H1 (cell line): Measurements from ENCODE around the gene GKN2. TPM values are rescaled to one million over a fixed set of nuclear protein-coding genes. Genes with fewer than 3 reads are reported as not detected.

Experiments used
- CTCF ChIA-PET: fragments of 300-600 bp; sonication (Branson Sonifier 250); formaldehyde crosslinking; loops from one replicate; lab custom pipeline; 2021; ENCODE audit not compliant: partially characterized antibody; lab: Charles Lee
- POLR2A ChIA-PET: fragments of 300-600 bp; sonication (Branson Sonifier 250); formaldehyde crosslinking; loops from one replicate; lab custom pipeline; 2021; ENCODE audit warnings: inconsistent platforms; ENCODE audit not compliant: partially characterized antibody; lab: Charles Lee
- DNase-seq, 2 experiments: peaks; one replicate each; pipeline versions ENCODE4 v3.0.0 to v3.0.0-alpha.2; 2010 to 2022; ENCODE audit warnings: low spot score in 2 of 2, low read depth in 1 of 2, mixed read lengths in 1 of 2
- FAIRE-seq: peaks from 2 replicates; lab custom pipeline; 2011; peaks lifted over from hg19 to GRCh38; lab: Jason Lieb, UNC
- H2AFZ ChIP-seq: 2 replicates; pipeline ENCODE4 v1.8.1; 2012; ENCODE audit warnings: low read length, inconsistent platforms
- H2AK5ac ChIP-seq: 2 replicates; pipeline ENCODE4 v1.6.1; 2013; ENCODE audit warnings: low read depth, low read length
- H2BK120ac ChIP-seq: replicated peaks from 2 replicates; pipeline ENCODE3; 2013; ENCODE audit warnings: low read depth, low read length, inconsistent platforms
- H2BK12ac ChIP-seq: 2 replicates; pipeline ENCODE4 v1.6.1; 2013; ENCODE audit warnings: low read depth, low read length
- H2BK15ac ChIP-seq: 2 replicates; pipeline ENCODE4 v1.6.1; 2013; ENCODE audit warnings: low read length
- H2BK20ac ChIP-seq: 2 replicates; pipeline ENCODE4 v1.6.1; 2013; ENCODE audit warnings: low read length
- H2BK5ac ChIP-seq: 2 replicates; pipeline ENCODE4 v1.6.1; 2013; ENCODE audit warnings: low read depth, low read length
- H3K14ac ChIP-seq: 2 replicates; pipeline ENCODE4 v1.6.1; 2013; ENCODE audit warnings: inconsistent platforms; ENCODE audit not compliant: insufficient read length
- H3K18ac ChIP-seq: 2 replicates; pipeline ENCODE4 v1.6.1; 2013; ENCODE audit warnings: low read length; ENCODE audit errors: extremely low read depth
- H3K23ac ChIP-seq: 2 replicates; pipeline ENCODE4 v1.6.1; 2013; ENCODE audit warnings: inconsistent platforms; ENCODE audit not compliant: insufficient read length
- H3K23me2 ChIP-seq: 2 replicates; pipeline ENCODE4 v1.6.1; 2013; ENCODE audit warnings: low read depth, low read length
- H3K27ac ChIP-seq: 2 replicates; pipeline ENCODE4 v1.6.1; 2011; ENCODE audit warnings: low read depth, low read length, inconsistent platforms
- H3K27me3 ChIP-seq, 4 experiments: replicated peaks in 1 of 4; 1 replicate in 1 of 4; 2 replicates in 3 of 4; pipeline versions ENCODE4 v1.6.1 to v1.8.1; 2011 to 2013; ENCODE audit warnings: low read length in 3 of 4, mild to moderate bottlenecking in 3 of 4, inconsistent platforms in 2 of 4, mixed read lengths in 2 of 4, moderate library complexity in 1 of 4; ENCODE audit not compliant: control insufficient read depth in 3 of 4, insufficient read depth in 3 of 4; ENCODE audit errors: extremely low read depth in 1 of 4
- H3K36me3 ChIP-seq, 4 experiments: 2 replicates each; pipeline versions ENCODE4 v1.6.1 to v1.8.1; 2011 to 2013; ENCODE audit warnings: mild to moderate bottlenecking in 4 of 4, low read length in 3 of 4, moderate library complexity in 2 of 4, control low read depth in 1 of 4, inconsistent platforms in 1 of 4; ENCODE audit not compliant: insufficient read depth in 4 of 4, control insufficient read depth in 2 of 4
- H3K4ac ChIP-seq: replicated peaks from 2 replicates; pipeline ENCODE3; 2013; ENCODE audit warnings: low read length, low read depth, mixed read lengths, inconsistent platforms; ENCODE audit not compliant: insufficient read length
- H3K4me1 ChIP-seq, 4 experiments: replicated peaks in 1 of 4; 1 replicate in 1 of 4; 2 replicates in 3 of 4; pipeline versions ENCODE4 v1.6.1 to v1.8.1; 2011 to 2013; ENCODE audit warnings: low read length in 3 of 4, inconsistent platforms in 2 of 4, mixed read lengths in 1 of 4; ENCODE audit not compliant: insufficient read depth in 4 of 4, control insufficient read depth in 3 of 4
- H3K4me2 ChIP-seq, 2 experiments: 2 replicates each; pipeline versions ENCODE4 v1.6.1 to v1.8.1; 2011 to 2013; ENCODE audit warnings: low read depth in 2 of 2, low read length in 2 of 2, control low read depth in 1 of 2, inconsistent platforms in 1 of 2, mild to moderate bottlenecking in 1 of 2; ENCODE audit not compliant: insufficient read depth in 1 of 2
- H3K4me3 ChIP-seq, 4 experiments: fragments of 200-600, 300-600 bp in 1 of 4; sonication (generic), shearing (Covaris generic), sonication (Bioruptor Twin) in 1 of 4; 2 replicates each; pipeline versions ENCODE4 v1.5.1 to v1.8.1; 2011 to 2016; ENCODE audit warnings: low read length in 4 of 4, low read depth in 3 of 4, control low read depth in 2 of 4, inconsistent platforms in 2 of 4, mild to moderate bottlenecking in 2 of 4, mixed read lengths in 1 of 4, moderate library complexity in 1 of 4; ENCODE audit not compliant: insufficient read depth in 2 of 4; ENCODE audit errors: extremely low read depth in 1 of 4
- H3K56ac ChIP-seq: replicated peaks from 2 replicates; pipeline ENCODE3; 2013; ENCODE audit warnings: low read depth, mild to moderate bottlenecking, mixed read lengths, low read length, inconsistent platforms; ENCODE audit not compliant: insufficient read length
- H3K79me1 ChIP-seq: 2 replicates; pipeline ENCODE4 v1.6.1; 2013; ENCODE audit warnings: low read depth, low read length, control low read depth
- H3K79me2 ChIP-seq, 2 experiments: 2 replicates each; pipeline versions ENCODE4 v1.6.1 to v1.8.1; 2012 to 2013; ENCODE audit warnings: low read length in 2 of 2, mild to moderate bottlenecking in 2 of 2, inconsistent platforms in 1 of 2; ENCODE audit not compliant: insufficient read depth in 2 of 2, control insufficient read depth in 1 of 2
- H3K9ac ChIP-seq, 4 experiments: replicated peaks in 1 of 4; 1 replicate in 1 of 4; 2 replicates in 3 of 4; pipeline versions ENCODE4 v1.6.1 to v1.8.1; 2011 to 2013; ENCODE audit warnings: low read depth in 3 of 4, low read length in 3 of 4, control low read depth in 2 of 4, mild to moderate bottlenecking in 2 of 4, moderate library complexity in 2 of 4, inconsistent platforms in 1 of 4; ENCODE audit errors: extremely low read depth in 1 of 4
- H3K9me3 ChIP-seq, 2 experiments: 2 replicates each; pipeline versions ENCODE4 v1.6.1 to v1.8.1; 2012 to 2013; ENCODE audit warnings: mild to moderate bottlenecking in 2 of 2, moderate library complexity in 2 of 2, control low read depth in 1 of 2, inconsistent platforms in 1 of 2, low read depth in 1 of 2, low read length in 1 of 2, mixed read lengths in 1 of 2; ENCODE audit not compliant: insufficient read depth in 2 of 2
- H4K20me1 ChIP-seq, 2 experiments: replicated peaks in 1 of 2; 2 replicates each; pipeline versions ENCODE3 to v1.8.1; 2011 to 2013; ENCODE audit warnings: inconsistent platforms in 2 of 2, low read length in 2 of 2, mild to moderate bottlenecking in 1 of 2; ENCODE audit not compliant: insufficient read depth in 2 of 2, control insufficient read depth in 1 of 2
- H4K5ac ChIP-seq: 2 replicates; pipeline ENCODE4 v1.6.1; 2013; ENCODE audit warnings: low read length, low read depth, mixed read lengths, inconsistent platforms; ENCODE audit not compliant: insufficient read length
- H4K8ac ChIP-seq: 2 replicates; pipeline ENCODE4 v1.8.0; 2013; ENCODE audit warnings: mild to moderate bottlenecking, moderate library complexity, low read length, inconsistent platforms; ENCODE audit not compliant: insufficient read depth; ENCODE audit errors: extremely low read depth
- H4K91ac ChIP-seq: replicated peaks from 2 replicates; pipeline ENCODE3; 2013; ENCODE audit warnings: low read length, mixed read lengths, inconsistent platforms; ENCODE audit not compliant: insufficient read length
- KDM1A ChIP-seq: fragments of 200-600, 300-600 bp; sonication (generic); IDR thresholded peaks from 2 replicates; pipeline ENCODE4 v1.7.1; 2016; ENCODE audit warnings: mild to moderate bottlenecking, low read length, borderline replicate concordance
- PHF8 ChIP-seq: fragments of 200-600 bp; sonication (generic); conservative IDR thresholded peaks from 2 replicates; pipeline ENCODE4 v1.7.1; 2012; ENCODE audit warnings: low read depth, mild to moderate bottlenecking, inconsistent platforms, low read length, moderate library complexity
- RAD21 ChIP-seq, 2 experiments: IDR thresholded peaks in 1 of 2; conservative IDR thresholded peaks in 1 of 2; 2 replicates each; pipeline ENCODE4 v1.6.1; 2011; ENCODE audit warnings: low read depth in 2 of 2, low read length in 2 of 2, improper control_type of control experiment in 1 of 2, inconsistent platforms in 1 of 2, mild to moderate bottlenecking in 1 of 2, moderate library complexity in 1 of 2
- WGBS, 2 experiments: shearing (Covaris generic) in 1 of 2; methylation state at CpG; one replicate each; pipeline versions ENCODE4 v1.1.6 to v1.1.7; 2013 to 2015; ENCODE audit warnings: low lambda C conversion rate in 2 of 2, mixed read lengths in 2 of 2, inconsistent platforms in 1 of 2, low coverage in 1 of 2, missing lambda C conversion rate in 1 of 2; ENCODE audit not compliant: insufficient replicate concordance in 2 of 2, insufficient coverage in 1 of 2, insufficient read length in 1 of 2; ENCODE audit errors: extremely low coverage in 1 of 2, missing lambda C conversion rate in 1 of 2; 5-methylcytosine and 5-hydroxymethylcytosine counted together
- polyA plus RNA-seq, 7 experiments: library from polyadenylated mRNA; depleted of rRNA in 3 of 7; stranded (reverse) in 5 of 7; unstranded in 2 of 7; fragments of >200 nt in 5 of 7; fragments of 200-250 nt in 2 of 7; gene quantifications; 1 replicate in 5 of 7; 2 replicates in 1 of 7; 4 replicates in 1 of 7; pipeline versions ENCODE4 v1.2.1 to v1.2.3, GENCODE V29; 2011 to 2013; ENCODE audit warnings: missing spikeins in 2 of 7, mixed read lengths in 2 of 7
- total RNA-seq: library from RNA; stranded (reverse); fragmentation: NEBNext Ultra II Directional; extraction: Animal tissue kit (Norgen Biotek cat#: 25700); gene quantifications from 2 replicates; pipeline ENCODE4 v1.2.1, GENCODE V29; 2021
- TF ChIP-seq, protein P1 (sequence below), 3 experiments: IDR thresholded peaks; 1 replicate in 2 of 3; 2 replicates in 1 of 3; pipeline versions ENCODE4 v1.5.1 to v1.6.1; 2011; ENCODE audit warnings: low read length in 3 of 3, mild to moderate bottlenecking in 3 of 3, inconsistent platforms in 2 of 3, low read depth in 1 of 3, moderate library complexity in 1 of 3; ENCODE audit not compliant: insufficient read depth in 1 of 3; ENCODE audit errors: control extremely low read depth in 1 of 3

The GKN2 gene
- total and polyA plus RNA-seq, 2 of the 8 experiments (the other 6 are each of a cell fraction or from before 2014, with no cell fraction given): not detected

DNA sequence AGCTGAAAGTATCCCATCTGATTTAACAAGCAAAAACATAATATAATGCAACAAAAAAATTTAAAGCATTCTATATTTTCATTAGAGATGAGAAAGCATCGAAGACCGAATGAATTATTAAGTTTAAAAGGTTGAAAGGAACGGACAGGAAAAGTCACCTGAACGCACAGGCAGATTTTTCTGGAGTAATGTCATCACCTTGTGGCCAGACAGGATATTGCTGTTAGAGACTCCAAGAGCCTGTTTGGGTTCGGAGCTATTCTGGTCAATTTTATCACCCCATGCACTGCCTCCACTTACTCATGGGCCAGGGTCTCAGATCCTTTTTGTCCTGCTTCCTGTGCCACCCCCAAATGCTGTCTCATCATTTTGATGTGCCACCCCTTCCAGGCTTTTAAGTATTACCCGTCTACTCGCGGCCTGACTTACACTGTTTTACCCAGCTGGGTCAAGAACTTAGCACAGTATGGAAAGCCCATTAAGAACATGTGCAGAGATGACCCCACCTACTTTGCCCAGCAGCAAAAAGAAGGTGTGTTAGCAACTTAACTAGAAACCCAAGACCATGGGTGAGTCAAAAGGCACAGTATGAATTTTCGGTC is 27.3 kb downstream of the GKN2 start:
- Histone ChIP-seq H3K18ac (no peak overlapping the region), H3K79me2 (no peaks in the 10 kb centered on the region), H4K8ac (no peak overlapping the region), H3K56ac (no peak overlapping the region), H3K4me3 (no peak overlapping the region), H2BK12ac (no peak overlapping the region), H3K27me3 (no peaks in the 10 kb centered on the region), H2BK20ac (no peak overlapping the region), H3K4ac (no peak overlapping the region), H3K36me3 (no peaks in the 10 kb centered on the region), H3K23ac (no peak overlapping the region), H4K5ac (no peak overlapping the region), H3K9me3 (no peaks in the 10 kb centered on the region), H3K23me2 (no peaks in the 10 kb centered on the region), H4K91ac (no peak overlapping the region), H2BK120ac (no peak overlapping the region), H3K9ac (no peak overlapping the region), H4K20me1 (no peaks in the 10 kb centered on the region), H3K4me1 (no peaks in the 10 kb centered on the region; a peak in 1 of 7 replicates), H3K4me2 (no peak overlapping the region), H2AK5ac (no peak overlapping the region), H2BK15ac (no peak overlapping the region), H3K79me1 (no peaks in the 10 kb centered on the region), H3K14ac (no peak overlapping the region), H2BK5ac (no peak overlapping the region), H3K27ac (no peak overlapping the region), H2AFZ (no peak overlapping the region)
- 58% methylated on average over 9 of the region's 9 CpGs; no CpG with 5 or more reads in 1 of the 2 experiments for WGBS, 2 experiments
- TF ChIP-seq, protein P1, sequence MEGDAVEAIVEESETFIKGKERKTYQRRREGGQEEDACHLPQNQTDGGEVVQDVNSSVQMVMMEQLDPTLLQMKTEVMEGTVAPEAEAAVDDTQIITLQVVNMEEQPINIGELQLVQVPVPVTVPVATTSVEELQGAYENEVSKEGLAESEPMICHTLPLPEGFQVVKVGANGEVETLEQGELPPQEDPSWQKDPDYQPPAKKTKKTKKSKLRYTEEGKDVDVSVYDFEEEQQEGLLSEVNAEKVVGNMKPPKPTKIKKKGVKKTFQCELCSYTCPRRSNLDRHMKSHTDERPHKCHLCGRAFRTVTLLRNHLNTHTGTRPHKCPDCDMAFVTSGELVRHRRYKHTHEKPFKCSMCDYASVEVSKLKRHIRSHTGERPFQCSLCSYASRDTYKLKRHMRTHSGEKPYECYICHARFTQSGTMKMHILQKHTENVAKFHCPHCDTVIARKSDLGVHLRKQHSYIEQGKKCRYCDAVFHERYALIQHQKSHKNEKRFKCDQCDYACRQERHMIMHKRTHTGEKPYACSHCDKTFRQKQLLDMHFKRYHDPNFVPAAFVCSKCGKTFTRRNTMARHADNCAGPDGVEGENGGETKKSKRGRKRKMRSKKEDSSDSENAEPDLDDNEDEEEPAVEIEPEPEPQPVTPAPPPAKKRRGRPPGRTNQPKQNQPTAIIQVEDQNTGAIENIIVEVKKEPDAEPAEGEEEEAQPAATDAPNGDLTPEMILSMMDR (IDR thresholded peaks at IDR 0.05; ENCODE audit: control extremely low read depth in 1 of 3, insufficient read depth in 1 of 3, low read depth in 1 of 3, low read length in 3 of 3): peak in 2 of 3 experiments; percentile 86 to 88; a peak in 3 of 4 replicates
- no peak for TF ChIP-seq KDM1A
- TF ChIP-seq PHF8: no peak
- TF ChIP-seq RAD21 (IDR thresholded peaks at IDR 0.05 in 1 of 2, conservative IDR thresholded peaks at IDR 0.05 in 1 of 2; ENCODE audit: low read depth in 2 of 2, low read length in 2 of 2): peak; percentile 95 to 96
- DNase-seq (no peak), FAIRE-seq (peak; percentile 85)
- ChIA-PET POLR2A (no interaction called here), CTCF (interaction anchor here (0.6 to 6.4 kb wide), 47 partner anchors 9 to 485 kb away, joined by 3 to 54 read pairs (median 5); partner anchors contain the start of genes APLF, FBXO48 and PROKR1)
